Hypothalamus (tissue), 51 donors: ENCODE measurements around the gene ARFGEF3.
"Not testable (repeated sequence)": the region's sequence is repeated elsewhere in the genome, so short reads cannot be mapped to it uniquely, and the experiment has no call there.

Source experiments
- DNase-seq, 51 donors: peaks; one replicate each; lab custom pipeline; 2025; lab: John Stamatoyannopoulos, UW

ARFGEF3 gene

DNA sequence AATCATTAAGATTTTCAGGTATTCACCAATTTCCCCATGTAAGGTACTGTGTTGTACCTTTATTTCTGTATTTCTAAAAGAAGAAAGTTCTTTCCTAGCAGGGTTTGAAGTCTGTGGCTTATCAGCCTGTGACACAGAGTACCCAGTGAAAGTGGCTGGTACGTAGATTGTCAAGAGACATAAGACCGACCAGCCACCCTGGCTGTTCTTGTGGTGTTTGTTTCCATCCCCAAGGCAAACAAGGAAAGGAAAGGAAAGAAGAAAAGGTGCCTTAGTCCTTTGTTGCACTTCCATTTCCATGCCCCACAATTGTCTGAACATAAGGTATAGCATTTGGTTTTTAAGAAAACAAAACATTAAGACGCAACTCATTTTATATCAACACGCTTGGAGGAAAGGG, 175.3 kb downstream of the ARFGEF3 start:
- no peak for DNase-seq

DNA sequence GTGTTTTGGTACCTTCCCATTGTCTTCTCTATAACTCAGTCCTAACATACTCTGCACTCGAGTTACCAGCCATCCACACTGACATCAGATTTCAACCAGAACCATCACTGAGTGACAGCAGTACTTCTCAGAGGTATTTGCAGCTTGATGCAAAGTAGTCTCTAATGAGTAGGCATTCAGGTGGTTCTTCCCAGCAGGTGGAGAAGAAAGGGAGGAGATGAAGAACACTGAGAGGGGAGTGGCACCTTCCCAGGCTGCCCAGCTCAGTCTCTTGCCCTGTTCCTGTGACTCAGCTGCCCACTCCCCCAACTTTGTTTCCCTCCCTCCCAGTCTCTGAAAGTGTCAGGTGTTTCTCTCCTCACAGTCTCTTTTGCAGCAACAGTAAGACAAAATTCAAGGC, 177.3 kb downstream of the ARFGEF3 start:
- no peak for DNase-seq

DNA sequence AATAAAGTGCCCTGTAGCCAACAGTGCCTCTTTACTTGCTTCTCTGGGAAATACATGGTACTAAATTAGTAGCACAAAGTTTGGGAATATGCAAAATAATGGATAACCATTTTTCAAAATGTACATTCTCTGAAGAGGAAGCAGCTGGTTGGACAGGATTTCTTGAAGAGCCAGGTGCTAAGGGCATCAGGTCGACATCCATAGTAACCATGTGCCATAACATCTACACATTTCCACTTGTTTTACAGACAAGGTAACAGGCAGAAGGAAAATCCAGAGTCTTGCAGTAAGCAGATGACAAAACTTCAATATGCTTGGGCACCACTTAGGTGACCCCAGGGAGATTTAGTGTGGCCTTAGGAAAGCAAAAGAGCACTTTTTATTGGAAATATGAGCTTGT, 179.4 kb downstream of the ARFGEF3 start:
- no peak for DNase-seq

DNA sequence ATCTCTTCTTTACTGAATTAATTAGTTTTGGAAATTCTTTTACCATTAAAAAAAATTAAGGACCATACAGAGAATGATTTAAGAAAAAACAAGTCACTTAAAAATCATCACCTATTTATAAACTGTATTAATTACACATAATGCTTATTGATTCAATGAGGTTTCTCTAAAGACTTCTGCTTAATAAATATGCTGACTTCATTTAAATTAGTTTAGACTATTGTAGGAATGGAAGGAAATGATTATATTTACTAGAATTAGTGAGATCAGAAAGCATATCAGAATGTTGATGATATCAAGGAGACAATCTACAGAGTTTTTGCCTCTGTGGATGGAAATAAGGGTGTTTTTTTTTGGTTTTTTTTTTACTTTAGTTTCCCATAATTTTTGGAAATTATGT, 181.4 kb downstream of the ARFGEF3 start:
- DNase-seq, result no peak

DNA sequence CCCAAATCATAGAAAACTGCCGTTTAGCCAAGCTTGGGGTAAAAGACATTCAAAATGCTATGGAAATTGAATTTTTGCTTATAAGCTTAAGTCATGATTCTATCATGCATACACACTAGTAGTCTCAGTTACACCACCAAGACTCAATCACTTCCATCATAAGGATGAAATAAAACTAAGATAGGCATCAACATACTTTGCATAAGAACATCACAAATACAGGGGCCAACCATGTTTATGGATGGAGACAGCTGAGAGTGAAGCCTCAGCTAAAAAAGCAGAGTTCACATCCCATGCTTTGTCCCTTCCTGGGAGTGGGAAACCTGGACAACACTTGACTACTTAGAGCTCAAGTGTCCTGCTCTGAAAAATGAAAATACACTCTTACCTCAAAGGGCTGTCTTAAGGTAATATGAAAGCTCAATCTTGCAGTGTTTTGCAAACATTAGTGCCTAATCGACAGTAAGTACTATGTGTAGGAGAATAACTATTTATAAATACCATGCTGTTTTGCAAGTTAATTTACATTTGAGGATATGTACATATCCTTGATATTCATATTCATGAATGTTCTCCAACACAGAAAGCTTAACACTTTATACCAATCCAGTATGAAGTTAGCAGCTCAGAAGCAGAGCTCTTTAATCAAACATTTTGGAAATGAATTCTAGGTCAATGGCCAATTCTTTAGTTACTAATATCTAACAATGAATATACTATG, 184.0 kb downstream of the ARFGEF3 start:
- DNase-seq, result no peak

DNA sequence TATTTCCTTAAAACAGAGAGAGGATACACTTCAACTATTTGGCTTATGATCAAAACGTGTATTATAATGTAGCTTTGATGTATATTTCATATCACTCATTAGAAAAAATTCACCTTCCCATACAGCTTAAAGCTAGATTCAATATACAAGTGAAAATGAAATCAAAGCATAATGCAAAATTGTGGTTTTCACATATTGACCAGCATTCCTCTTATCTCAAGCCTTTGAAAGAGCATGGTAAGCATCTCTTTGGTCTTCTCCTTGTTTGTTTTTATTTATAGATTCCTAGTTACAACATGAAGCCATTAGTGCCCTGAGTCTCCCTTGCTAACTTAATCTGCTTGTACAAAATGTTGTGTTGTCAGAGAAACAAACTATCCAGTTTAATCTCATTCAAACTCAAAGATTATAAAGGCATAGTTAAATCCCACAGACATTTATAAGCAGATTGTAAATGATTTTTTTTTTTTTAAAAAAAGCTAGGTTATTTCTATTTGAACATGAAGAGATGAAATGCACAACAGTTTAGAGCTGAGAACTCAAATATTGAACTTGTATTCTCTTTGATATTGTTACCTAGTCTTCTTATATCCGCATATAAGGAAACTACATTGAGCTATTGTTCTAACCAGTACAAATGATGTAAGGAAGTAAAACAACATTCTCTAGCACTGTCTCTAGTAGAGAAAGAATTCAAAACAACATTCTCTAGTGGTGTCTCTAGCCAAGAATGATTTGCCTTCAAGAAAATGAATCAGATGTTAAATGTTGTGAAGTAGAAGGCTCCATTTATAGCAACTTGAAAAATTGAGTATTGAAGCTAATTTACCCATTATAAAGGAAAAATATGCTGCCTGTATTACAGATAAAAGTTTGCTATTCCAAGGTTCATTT, 184.8 kb downstream of the ARFGEF3 start:
- no peak for DNase-seq

DNA sequence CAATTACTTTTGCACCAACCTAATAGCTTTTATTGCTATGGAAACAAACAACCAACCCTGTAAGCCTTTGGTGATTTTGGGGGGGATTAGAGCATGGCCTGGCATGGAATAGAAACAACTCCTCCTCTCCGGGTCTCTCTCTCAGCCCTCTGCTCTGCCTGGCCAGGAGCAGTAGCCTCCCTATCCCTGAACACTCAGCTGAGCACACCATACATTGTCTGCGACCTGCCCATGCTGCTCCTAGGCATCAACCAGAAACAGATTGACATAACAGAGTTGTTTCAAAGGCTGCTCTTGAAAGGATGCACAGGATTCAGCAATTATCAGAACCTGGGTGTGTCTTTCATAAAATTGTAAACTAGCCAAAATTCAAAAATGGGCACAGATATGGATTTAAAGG, 186.1 kb downstream of the ARFGEF3 start:
- DNase-seq, result no peak

DNA sequence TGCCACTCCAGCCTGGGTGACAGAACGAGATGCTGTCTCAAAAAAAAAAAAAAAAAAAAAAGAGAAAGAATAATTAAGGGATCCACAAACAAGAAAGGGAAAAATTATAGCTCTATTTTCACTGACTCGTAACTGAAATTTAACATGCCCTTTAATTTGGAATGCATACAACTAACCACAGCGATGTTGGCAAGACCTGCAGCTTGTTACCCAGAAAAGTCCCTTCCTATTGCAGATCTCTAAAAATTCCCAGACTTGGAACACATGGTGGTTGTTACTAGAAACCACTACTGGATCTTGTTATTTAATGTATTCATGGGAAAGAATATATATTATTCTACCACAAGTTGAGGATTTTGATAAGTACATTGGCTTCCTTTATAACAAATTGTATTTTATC, 188.2 kb downstream of the ARFGEF3 start:
- DNase-seq, result no peak

DNA sequence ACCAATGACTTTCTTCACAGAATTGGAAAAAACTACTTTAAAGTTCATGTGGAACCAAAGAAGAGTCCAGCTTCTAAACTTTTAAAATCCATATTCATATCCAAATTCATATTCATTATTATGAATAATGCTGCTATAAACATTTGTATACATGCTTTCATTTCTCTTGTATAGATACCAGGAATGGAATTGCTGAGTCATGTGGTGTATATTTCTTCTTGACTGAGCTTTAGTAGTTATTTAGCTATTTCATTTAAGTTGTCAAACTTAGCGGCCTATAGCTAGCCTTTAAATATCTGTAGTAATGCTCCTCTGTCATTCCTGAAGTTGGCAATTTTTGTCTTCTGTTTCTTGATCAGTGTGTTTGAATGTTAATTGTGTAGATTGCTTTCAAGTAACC, 196.2 kb downstream of the ARFGEF3 start:
- DNase-seq, result no peak

DNA sequence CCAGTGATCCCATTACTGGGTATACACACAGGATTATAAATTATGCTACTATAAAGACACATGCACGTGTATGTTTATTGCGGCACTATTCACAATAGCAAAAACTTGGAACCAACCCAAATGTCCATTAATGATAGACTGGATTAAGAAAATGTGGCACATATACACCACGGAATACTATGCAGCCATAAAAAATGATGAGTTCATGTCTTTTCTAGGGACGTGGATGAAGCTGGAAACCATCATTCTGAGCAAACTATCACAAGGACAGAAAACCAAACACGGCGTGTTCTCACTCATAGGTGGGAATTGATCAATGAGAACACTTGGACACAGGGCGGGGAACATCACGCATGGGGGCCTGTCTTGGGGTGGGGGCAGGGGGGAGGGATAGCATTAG, 206.9 kb downstream of the ARFGEF3 start:
- DNase-seq, result not testable (repeated sequence)

DNA sequence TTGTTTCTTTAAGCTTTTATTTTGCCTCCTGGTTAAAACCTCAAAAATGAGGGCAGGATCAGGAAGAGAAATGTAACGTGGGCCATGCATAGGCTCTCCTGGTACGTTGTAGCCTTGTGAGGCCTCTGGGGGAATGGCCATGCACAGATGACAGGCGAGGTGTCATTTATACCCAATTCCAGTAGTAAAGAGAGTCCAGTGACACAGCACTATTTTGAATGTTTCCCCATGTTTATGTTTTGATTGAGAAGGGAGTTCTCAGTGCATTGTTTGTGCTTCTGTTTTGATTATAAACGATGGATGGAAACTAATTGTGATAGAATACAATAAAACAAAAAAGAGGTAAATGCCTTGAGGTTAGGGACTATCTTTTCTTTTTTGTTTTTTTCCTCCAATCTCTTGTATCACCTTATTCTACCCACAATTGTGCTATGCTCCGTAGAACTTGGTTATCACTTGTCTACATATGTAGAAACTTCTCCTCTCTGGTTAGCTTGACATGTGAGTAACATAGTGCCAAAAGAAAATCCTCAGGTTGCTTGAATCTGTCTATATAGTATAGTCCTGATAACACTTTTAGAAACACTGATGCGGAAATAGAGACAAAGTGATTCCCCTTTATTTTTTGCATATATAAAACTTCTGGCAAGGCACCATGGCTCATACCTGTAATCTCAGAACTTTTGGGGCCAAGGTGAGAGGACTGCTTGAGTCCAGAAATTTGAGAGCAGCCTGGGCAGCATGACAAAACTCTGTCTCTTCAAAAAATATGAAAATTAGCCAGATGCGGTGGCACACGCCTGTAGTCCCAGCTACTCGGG, 209.1 kb downstream of the ARFGEF3 start:
- DNase-seq, result no peak

DNA sequence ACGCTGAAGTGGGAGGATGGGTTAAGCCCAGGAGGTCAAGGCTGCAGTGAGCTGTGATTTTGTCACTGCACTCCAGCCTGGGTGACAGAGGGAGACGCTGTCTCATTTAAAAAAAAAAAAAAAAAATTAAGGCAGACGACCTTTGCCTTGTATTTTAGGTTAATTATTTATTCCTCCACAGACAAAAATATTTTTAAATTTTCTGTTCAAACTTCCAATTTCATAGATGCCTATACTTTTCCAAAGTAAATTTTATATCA, 209.6 kb downstream of the ARFGEF3 start:
- DNase-seq, result no peak

DNA sequence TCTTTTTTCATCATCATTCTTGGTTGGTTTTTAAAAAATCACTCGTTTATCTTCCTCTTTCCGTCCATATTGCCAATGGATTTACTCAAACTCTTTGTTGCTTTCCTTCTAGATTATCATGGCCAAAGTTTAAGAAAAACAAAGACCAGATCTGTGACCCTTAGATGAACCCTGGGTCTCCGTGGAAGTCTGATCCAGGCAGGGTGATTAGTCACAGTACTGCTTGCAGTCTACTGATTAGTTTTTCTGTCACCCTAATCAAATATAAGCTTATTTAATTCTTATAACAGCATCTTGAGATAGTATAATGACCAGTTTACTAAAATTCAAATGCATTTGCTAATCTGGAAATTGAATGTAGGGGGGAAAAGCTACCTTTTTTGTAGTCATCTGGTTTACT, 210.0 kb downstream of the ARFGEF3 start:
- no peak for DNase-seq

DNA sequence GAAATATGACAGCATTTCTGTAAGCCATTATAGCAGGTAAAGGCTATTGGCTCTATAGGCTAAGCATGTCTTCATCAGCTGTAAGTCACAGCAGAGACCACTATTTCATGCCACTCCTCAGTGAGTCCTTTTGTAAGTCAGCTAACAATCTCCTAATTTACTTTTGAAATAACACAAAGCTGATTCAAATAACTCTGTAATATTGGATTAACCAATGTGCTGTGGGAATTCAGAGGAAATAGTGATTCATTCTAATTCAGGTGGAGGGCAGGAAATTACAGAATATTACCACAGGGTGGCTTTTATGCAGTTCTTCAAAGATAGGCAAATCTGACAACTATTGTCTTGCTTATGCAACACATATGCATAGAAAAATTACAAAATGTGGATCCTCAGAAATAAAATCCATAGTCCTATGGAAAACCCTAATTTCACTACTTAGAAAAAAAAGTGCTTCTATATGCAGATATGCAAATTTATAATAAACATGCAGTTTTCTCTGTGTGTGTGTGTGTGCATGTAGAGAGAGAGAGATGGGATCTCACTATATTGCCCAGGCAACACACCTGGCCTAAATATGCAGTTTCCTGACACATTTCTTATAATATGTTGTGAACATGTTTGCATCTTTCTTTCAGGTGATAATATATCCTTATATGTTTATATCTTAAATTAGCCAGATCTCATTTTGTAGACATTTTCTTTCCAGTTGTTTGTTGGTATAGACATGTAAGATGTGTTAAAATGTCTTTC, 211.1 kb downstream of the ARFGEF3 start:
- no peak for DNase-seq

DNA sequence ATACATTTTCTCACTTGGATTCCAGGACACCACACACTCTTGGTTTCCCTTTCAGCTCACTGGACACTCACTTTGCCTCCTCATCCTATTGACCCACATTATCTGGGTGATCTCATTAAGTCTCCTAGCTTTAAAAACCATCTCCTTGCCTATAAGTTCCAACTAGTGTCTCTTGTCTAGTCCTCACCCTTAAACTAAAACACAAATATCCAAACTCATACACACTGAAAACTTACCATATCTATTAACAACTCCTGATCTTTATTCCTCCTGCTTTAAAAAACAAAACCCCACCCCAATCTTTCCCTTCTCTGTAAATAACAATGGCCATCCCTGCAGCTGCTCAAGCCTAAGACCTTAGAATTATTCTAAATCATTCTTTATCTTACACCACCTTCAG, 212.5 kb downstream of the ARFGEF3 start:
- DNase-seq, result no peak

DNA sequence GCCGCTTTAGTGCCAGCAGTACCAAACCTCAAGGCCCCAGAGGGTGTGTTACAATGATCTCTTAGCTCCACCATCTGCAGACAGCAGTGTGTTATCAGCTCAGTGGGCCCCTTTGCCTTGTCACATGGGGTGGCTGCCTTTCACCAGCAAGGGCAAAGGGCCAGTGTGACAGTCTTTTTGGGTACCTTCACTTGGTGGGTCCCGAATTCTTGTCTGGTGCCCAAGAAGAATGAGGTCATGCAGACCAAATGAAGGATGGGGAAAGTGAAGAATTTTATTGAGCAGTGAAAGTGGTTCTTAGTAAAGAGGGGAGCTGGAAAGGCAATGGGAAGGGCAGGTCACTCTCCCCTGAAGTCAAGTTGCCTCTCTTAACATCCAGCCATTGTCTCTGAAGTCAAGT, 213.1 kb downstream of the ARFGEF3 start:
- no peak for DNase-seq

DNA sequence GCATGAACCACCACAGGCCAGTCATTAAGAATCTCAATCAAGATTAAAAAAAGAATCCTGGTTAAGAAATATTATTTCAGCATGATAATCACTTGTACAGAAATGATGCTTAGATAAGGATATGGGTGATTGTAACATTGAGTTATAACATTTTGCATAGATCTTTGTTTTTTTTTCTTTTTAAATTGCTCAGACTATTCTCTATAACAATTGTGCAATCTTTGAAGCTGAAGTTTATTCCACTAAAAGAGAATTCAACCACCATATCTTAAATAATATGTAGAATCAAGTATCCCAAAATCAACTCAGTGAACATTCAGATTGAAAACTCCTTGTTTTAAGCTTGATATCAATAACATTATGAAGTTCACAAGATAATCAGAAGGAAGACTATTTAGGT, 215.3 kb downstream of the ARFGEF3 start:
- no peak for DNase-seq

DNA sequence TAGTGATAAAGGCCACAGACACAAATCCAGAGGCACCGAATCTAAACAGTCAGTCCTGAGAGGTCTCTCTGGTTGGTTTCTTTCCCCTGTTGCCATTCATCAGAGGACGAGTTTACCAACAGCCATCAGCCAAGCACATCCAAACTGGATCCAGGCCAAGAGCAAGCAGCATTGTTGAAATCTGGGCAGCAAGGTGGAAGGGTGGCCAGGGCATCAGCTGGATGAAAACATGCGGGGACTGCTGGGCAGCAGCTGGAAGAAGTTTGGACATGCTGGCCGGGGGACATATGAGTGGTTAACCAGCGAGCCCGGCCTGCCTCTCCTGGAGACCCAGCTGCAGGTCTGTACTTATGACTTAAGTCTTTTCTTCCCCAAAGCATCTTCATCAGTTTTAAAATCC, 216.1 kb downstream of the ARFGEF3 start, which contains the start of gene SMIM28:
SMIM28 (plus strand) TSS at position 62 of the 400 bp plus-strand sequence; CDS start at position 230, 168 bp downstream.
- DNase-seq, result no peak

DNA sequence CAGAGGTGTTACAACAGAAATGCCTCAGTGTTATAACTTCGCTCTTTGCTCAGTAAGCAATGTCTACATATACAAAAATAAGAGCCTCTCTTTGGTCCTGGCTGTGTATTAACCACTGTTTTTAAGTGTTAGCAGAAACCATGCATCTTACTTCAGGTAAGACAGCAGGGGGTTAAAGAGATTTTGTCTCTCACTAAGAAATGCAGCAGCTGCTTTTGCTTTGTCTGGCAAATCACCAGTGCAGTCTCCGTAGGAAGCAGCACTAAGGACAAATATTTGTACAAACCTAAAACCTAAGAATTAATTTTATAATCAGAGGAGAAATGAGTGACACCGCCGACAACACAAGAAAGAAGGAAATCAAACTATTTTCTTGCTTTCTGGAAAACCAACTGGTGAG, 216.7 kb downstream of the ARFGEF3 start:
- DNase-seq, result no peak

DNA sequence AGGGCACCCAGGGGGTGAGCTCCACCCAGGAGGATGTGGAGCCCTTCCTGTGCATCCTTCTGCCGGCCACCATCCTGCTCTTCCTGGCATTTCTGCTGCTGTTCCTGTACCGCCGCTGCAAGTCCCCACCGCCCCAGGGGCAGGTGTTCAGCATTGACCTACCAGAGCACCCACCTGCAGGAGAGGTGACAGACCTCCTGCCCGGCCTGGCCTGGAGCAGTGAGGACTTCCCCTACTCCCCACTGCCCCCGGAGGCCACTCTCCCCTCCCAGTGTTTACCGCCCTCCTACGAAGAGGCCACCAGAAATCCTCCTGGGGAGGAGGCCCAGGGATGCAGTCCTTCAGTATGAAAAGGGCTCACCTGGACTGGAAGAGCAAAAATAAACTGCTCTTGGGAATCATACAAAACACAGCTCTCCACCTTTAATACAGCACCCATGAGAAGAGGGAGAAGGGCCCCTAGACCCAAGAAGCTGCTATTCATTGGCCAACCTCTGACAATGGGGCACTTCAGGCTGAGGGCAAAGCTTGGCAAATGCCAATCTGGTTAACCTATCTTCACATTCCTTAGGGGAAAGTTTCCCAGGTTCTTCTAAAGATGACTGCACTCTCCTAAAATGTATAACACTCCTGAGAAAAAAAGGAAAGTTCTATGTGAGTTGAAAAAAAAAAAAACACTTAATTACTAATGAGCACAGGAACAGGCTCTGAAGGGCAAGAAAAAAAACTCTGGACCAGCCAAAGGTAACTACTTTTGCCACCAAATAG, 220.9 kb downstream of the ARFGEF3 start:
- no peak for DNase-seq
